ENCODE data around the gene TBX10.

- TF ChIP-seq CTCF (IDR thresholded peaks at IDR 0.05) (no peak), EP300 (IDR thresholded peaks at IDR 0.05) (no peak)
Measured at GRCh38 chr11:67610302-67610868, 29.2 kb downstream of the TBX10 start.

Measured in gastroesophageal sphincter (tissue), 3 donors.